Fibroblast of skin of left biceps (primary cell): Measurements from ENCODE around the gene IER2.
"Not testable (repeated sequence)": the region's sequence is repeated elsewhere in the genome, so short reads cannot be mapped to it uniquely, and the experiment has no call there.

ENCODE experiments used
- DNase-seq, 2 experiments: peaks; one replicate each; pipeline ENCODE4 v3.0.0-alpha.2; 2013; ENCODE audit warnings: low read depth in 2 of 2

Gene IER2

DNA sequence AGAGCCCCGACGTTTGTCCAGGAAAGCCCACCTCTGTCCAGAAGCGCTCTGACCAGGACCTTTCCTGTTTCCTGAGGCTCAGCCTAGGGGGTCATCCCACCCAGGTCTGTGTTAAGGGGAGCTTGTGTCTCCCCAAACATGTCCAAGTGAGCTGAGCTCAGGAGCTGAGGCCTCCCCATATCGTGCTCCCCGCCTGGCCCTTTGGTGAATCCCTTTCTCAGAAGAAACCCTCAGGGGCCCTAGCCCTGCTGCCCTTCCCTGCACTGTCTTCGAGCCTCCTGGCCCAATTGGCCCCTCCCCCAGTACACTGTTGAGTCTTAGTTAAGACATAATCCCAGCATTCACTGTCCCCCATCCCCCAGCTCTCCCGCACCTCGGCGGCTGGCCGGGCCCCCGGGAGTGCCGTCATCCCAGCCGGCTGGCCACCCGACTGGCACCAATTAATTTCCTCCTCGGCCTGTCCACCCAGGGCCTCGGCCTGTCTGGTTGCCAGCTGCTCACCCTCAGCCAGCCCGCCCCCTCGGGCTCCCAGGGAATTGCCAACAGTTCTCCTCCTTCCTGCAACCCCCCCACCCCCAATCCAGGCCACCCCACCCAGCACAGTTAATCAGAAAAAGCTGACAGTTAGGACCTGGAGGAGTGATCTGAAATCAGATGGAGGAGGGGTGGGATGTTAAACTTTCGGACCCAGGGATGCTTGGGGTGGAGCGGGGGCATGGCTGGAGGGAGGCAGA is 13.6 kb downstream of the IER2 start:
- DNase-seq: peak in 1 of 2 experiments; percentile 52

DNA sequence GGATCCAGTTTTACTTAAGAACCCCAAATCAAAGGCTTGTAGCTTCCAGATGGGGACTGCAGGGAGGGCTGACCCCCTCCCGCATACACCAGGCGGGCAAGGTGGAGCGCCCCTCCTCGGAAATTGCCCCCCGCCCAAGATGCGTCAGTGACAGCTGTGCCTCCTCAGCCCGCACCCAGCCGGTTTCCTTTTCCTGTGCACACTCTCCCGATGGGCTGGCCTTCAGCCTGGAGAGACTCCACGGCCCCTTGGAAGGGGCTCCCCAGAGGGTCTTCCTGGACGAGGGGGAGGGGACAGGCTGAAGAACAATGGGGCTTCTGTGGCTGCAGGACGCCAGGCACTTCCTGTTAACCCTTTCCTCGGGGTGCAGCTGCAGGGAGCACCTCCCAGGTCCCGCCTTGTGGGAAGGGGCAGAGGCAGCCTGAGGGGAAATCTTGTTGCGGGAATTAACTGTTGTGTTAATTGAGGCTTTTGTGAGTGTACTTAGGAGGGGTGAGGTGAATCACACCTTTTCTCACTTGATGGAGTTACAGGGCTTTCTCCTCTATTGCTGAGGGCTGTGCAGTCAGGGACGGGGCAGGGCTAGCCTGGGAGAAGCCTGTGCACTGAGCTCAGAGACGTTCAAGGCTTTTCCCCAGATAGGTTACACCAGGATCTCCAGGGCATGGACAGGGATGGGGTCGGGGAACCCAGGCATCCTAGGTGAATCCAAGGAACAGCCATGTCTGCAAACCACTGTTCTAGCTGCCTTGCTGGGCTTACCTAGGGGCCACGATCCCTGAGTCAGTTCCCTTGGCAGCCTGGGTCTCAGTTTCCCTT is 14.3 kb downstream of the IER2 start:
- DNase-seq: no peak

DNA sequence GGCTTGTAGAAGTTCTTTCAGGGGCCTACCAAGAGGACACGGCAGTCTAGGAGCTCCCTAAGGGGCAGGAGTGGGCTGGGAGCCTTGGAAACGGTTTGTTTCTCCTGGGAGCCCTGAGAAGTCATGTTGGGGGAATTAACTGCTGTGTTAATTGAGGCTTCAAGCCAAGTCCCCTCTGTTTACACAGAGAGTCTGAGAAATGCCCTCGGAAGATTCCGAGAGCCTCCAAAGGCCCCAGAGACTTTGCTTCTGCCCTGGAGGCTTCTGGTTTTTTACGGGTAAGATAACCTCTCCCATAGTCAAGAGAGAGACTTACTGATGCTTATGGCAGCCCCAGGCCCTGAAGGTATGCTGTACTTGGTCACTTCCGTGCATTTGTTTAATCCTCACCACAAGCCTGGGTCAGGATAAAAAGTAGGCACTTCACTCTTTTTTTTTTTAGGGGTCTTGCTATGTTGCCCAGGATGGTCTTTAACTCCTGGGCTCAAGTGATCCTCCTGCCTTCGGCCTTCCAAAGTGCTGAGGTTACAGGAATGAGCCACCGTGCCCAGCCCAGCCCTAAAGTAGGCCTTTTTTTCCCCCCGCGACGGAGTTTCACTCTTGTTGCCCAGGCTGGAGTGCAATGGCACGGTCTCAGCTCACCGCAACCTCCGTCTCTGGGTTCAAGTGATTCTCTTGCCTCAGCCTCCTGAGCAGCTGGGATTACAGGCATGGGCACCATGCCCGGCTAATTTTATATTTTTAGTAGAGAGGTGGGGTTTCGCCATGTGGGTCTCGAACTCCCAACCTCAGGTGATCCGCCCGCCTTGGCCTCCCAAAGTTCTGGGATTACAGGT is 15.2 kb downstream of the IER2 start:
- no peak for DNase-seq

DNA sequence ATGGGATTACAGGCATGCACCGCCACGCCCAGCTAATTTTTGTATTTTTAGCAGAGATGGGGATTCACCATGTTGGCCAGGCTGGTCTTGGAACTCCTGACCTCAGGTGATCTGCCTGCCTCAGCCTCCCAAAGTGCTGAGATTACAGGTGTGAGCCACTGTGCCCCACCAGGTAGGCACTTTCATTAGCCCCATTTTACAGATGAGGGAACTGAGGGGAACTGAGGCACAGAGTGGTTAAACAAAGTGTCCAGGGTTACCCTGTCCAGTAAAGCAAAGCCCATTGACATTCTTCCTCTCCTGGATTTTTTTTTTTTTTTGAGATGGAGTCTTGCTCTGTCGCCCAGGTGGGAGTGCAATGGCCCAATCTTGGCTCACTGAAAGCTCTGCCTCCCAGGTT is 15.9 kb downstream of the IER2 start:
- DNase-seq: not testable (repeated sequence)

DNA sequence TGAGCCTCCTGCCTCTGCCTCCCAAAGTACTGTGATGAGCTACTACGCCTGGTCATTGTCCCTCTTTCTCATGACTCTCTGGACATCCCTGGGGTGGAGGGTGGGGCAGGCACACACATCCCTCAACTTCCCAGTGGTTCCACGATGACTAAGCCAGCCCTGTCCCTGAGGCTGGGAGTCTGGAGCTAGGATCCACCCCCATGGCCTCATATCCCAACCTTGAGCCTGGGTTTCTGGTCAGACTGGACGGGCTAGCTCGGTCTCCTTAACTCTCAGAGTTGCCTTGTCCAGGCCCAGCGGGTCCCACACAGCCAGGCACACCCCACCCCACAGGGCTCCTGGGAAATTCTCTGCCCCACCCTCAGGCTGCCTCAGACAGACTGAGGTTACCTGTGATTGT is 19.6 kb downstream of the IER2 start:
- no peak for DNase-seq

DNA sequence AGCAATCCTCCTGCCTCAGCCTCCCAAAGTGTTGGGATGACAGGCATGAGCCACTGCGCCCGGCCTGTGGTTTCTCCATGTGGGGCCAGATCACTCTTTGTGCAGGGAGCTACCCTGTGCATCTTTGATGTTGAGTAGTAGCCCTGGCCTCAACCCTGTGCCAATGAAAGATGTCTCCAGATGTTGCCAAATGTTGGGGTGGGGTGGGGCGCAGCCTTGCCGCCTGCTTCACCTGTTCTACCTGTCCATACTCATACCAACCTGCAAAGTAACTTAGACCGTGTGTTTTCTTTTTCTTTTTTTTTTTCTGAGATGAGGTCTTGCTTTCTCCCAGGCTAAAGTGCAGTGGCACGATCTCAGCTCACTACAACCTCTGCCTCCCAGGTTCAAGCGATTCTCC is 20.9 kb downstream of the IER2 start:
- DNase-seq: no peak

DNA sequence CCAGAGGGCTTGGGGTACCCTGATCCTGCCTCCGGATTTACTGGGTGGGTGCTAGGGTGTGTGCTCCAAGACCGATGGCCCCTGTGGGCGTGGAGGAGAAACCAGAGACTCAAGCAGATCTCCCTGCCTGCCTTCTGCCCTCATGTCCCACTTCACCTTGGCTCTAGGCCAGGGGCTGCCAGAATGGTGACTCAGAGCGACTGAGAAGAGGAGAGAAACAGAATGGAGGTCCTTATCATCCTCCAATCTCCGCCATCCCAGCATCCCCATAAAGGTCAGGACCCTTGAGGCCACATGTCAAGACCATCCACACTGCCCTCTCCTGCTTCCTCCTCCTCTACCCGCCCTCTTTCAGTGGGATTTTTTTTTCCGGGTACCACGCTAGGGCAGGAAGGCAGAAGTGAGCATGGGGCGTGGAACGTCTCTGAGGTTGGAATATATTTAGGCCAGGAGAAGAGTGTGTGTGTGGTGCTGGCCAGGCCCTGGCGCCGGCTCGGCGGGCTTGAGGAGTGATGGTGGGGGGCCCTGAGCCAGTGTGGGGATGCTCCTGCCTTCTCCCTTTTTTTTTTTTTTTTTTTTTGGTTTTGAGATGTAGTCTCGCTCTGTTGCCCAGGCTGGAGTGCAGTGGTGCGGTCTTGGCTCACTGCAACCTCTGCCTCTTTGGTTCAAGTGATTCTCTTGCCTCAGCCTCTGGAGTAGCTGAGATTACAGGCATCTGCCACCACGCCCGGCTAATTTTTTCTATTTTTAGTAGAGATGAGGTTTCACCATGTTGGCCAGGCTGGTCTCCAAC is 22.3 kb downstream of the IER2 start:
- DNase-seq: peak in 1 of 2 experiments; percentile 52

DNA sequence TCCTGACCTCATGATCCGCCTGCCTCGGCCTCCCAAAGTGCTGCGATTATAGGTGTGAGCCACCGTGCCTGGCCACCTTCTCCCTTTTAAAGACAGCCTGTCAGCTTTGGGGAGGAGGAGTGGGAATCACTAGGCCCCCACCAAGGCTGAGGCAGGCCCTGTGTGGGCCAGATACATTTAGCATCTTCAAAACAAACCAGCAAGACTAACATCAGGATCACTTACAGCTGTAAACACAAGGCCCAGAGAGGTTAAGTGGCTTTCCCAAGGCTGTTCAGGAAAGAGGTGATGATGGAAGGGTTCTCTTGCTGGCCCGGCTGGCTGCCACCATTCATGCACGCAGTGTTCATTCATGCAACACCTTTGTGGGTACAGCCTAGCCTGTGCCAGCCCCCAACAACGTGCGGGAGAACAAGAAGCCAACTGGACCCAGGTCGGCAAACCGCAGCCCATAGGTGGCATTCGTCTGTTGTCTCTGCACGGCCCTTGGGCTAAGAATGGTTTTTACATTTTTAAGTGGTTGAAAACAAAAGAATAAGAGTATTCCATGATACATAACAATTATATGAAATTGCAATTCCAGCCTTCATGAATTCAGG is 23.0 kb downstream of the IER2 start:
- no peak for DNase-seq

DNA sequence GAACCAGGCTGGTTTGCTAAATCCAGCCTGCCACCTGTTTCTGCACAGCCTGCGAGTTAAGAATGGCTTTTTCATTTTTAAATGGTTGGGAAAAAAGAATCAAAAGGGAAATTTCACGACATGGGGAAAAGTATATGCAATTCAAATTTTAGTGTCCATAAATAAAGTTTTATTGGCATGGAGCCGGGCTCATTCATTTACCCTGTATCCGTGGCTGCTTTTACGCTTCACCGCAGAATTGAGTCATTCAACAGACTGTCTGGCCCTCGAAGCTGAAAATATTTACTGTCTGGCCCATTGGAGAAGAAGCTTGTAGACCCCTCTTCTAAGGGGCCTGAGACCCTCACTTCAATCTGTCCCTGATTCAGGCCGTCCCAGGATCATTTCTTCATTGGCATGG is 26.1 kb downstream of the IER2 start:
- no peak for DNase-seq

DNA sequence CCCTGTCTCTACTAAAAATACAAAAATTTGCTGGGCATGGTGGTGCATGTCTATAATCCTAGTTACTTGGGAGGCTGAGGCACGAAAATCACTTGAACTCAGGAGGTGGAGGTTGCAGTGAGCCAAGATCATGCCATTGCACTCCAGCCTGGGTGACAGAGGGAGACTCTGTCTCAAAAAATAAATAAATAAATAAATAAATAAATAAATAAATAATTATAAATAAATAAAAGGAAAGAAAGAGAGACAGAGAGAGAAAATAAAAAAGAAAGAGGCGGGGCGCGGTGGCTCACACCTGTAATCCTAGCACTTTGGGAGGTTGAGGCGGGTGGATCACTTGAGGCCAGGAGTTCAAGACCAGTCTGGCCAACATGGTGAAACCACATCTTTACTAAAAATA is 27.4 kb downstream of the IER2 start:
- not testable (repeated sequence) for DNase-seq

DNA sequence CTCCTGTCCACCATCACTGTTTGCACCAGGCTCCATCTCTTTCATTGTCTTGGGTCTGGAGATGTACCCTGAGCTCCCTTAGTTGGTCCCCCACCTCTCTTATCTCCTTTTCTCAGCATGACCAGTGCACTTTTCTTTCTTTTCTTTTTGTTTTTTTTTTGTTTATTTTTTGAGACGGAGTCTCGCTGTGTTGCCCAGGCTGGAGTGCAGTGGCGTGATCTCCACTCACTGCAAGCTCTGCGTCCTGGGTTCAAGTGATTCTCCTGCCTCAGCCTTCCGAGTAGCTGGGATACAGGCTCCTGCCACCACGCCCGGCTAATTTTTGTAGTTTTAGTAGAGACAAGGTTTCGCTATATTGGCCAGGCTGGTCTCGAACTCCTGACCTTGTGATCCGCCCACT is 28.1 kb downstream of the IER2 start:
- not testable (repeated sequence) for DNase-seq

DNA sequence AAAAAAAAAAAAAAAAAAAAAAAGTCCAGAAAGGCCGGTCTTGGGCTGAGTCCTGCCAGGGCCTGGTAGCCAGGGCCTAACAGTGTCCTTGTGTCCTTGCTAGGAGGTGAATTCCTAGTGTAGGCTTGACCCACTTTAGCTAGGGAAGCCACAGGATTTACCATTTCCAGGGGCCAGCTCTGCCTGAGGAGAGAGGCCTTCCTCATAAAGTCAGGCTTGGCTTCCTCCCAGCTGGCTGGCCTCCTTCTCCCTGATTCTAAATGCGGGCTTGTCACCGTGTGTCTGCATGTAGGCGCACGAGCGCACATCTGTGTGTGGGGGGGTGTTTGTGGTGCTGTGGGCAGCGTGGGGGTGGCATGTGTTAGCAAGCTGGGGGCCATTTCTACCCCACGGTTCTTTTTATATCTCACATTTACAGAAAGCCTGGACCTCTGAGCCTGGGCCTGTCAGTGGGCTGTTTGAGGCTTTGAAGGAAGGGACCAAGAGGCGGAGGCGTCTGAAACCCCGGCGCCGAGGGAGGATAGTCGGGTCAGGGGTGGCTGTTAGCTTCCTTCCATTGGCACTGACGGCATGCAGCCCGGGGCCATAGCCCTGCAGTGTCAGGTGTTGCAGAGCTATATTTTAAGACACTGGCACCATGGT is 31.7 kb downstream of the IER2 start:
- DNase-seq: peak in 1 of 2 experiments; percentile 23

DNA sequence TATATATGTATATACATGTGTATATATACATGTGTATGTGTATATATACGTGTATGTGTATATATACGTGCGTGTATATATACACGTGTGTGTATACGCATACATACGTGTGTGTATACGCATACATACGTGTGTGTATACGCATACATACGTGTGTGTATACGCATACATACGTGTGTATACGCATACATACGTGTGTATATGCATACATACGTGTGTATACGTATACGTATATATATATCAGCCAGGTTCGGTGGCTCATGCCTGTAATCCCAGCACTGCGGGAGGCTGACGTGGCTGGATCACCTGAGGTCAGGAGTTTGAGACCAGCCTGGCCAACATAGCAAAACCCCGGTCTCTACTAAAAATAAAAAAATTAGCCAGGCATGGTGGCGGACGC is 34.7 kb downstream of the IER2 start:
- DNase-seq: not testable (repeated sequence)

DNA sequence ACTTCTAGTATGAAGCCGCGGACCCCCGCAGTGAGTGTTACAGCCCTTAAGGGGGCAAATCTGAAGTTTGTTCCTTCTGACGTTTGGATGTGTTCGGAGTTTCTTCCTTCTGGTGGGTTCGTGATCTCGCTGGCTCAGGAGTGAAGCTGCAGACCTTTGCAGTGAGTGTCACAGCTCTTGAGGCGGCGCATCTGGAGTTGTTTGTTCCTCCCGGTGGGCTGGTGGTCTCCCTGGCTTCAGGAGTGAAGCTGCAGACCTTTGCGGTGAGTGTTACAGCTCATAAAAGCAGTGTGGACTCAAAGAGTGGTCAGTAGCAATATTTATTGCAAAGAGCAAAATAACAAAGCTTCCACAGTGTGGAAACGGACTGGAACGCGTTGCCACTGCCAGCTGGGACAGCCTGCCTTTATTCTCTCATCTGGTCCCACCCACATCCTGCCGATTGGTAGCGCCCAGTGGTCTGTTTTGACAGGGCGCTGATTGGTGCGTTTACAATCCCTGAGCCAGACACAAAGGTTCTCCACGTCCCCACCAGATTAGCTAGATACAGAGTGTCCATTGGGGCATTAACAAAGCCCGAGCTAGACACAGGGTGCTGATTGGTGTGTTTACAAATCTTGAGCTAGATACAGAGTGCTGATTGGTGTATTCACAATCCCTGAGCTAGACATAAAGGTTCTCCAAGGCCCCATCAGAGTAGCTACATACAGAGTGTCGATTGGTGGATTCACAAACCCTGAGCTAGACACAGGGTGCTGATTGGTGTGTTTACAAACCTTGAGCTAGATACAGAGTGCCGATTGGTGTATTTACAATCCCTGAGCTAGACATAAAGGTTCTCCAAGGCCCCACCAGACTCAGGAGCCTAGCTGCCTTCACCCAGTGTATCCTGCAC is 35.8 kb downstream of the IER2 start:
- not testable (repeated sequence) for DNase-seq

DNA sequence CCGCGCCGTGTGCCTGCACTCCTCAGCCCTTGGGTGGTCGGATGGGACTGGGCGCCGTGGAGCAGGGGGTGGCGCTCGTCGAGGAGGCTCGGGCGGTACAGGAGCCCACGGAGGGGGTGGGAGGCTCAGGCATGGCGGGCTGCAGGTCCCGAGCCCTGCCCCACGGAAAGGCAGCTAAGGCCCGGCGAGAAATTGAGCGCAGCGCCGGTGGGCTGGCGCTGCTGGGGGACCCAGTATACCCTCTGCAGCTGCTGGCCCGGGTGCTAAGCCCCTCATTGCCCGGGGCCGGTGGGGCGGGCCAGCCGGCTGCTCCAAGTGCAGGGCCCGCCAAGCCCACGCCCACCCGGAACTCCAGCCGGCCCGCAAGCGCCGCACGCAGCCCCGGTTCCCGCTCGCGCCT is 36.5 kb downstream of the IER2 start:
- DNase-seq: not testable (repeated sequence)

DNA sequence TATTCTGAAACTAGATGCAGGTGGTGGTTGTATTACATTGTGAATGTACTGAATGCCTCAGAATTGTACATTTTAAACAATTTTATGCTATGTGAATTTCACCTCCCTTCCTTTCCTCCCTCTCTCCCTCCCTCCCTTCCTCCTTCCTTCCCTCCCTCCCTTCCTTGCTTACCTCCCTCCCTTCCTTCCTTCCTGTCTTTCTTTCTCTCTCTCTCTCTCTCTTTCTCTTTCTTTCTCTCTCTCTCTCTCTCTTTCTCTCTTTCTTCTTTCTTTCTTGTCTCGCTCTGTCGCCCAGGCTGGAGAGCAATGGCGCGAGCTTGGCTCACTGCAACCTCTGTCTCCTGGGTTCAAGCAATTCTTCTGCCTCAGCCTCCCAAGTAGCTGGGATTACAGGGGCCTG is 37.2 kb downstream of the IER2 start:
- no peak for DNase-seq

DNA sequence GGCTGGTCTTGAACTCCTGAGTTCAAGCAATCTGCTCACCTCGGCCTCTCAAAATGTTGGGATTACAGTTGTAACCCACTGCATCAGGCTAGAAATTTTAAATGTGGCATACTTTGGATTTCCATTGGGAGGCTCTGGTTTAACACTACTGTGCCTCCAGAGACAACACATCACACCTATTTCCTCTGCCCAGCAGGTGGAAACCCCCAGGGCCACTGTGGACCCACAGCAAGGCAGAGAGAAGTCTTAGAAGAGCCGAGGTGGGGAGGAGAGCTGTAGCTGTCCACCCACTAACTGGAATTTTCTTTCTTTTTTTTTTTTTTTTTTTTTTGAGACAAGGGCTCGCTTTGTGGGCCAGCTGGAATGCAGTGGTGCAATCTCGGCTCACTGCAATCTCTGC is 39.4 kb downstream of the IER2 start:
- no peak for DNase-seq

DNA sequence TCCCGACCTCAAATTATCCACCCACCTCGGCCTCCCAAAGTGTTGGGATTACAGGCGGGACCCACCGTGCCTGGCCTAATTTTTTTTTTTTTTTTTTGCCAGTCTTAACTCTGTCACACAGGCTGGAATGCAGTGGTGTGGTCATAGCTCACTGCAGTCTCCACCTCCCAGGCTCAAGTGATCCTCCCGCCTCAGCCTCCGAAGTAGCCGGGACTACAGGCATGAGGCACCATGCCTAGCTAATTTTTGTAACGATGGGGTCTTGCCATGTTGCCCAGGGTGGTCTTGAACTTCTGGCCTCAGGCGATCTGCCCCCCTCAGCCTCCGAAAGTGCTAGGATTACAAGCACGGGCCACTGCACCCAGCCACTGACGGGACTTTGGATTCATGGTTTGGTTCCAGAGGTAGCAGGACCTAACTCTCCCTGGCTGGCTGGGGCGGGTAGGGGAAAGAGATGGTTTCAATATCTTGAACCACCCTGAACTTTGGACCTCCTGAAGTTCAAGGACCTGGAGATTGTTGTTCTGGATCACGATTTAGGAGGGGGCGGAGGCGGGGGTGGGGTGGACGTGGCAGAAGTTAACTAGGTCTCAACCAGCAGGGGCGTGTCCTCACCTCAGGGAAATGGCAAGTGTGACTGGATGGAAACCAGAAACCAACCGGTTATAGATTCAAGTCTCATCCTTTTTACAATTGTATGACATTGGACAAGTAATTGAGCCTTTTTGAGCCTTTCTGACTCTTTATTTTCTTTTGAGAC is 40.8 kb downstream of the IER2 start:
- no peak for DNase-seq

DNA sequence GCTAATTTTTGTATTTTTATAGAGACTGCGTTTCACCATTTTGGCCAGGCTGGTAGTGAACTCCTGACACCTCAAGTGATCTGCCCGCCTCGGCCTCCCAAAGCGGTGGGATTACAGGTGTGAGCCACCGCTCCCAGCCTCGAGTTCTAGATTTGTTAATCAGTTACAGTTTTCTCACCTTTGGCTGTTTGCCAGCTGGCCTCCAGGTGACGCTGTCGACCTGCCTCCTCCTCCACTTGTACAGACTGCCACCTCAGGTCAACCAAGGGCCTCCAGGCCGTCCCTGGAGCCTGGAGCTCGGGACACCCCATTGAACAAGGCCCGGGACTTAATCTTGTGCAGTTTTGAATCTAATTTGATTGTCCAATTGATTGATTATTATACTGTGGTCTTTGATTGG is 45.5 kb downstream of the IER2 start:
- DNase-seq: no peak
